Amygdala (tissue), 56 donors: ENCODE results near the gene TBKBP1.

Experiments
- DNase-seq, 56 donors: peaks; one replicate each; lab custom pipeline; 2025; lab: John Stamatoyannopoulos, UW

TBKBP1 gene

GRCh38 chr17:47693731-47694580 lies at the start of gene TBKBP1:
TBKBP1 (plus strand) TSS chr17:47694161; CDS start chr17:47696113, 1,952 bp downstream.
- peak in 19 of 56 donors; percentile 19 to 69 (median 47) for DNase-seq

GRCh38 chr17:47644324-47644723 lies 49.6 kb upstream of the TBKBP1 start:
- DNase-seq: no peak

- peak; percentile 86 to 100 (median 99) for DNase-seq
Observed at GRCh38 chr17:47649153-47649971, 44.6 kb upstream of the TBKBP1 start, which contains the start of gene KPNB1. KPNB1 (plus strand) TSS chr17:47649919; CDS start chr17:47650245, 326 bp downstream.

GRCh38 chr17:47649972-47650524 lies 43.9 kb upstream of the TBKBP1 start:
- DNase-seq: peak in 5 of 56 donors; percentile 25 to 82 (median 44)

- peak; percentile 50 to 96 (median 90) for DNase-seq
Observed at GRCh38 chr17:47650525-47651522, 43.1 kb upstream of the TBKBP1 start.

GRCh38 chr17:47651704-47652103 lies 42.3 kb upstream of the TBKBP1 start:
- no peak for DNase-seq

- DNase-seq: no peak
Observed at GRCh38 chr17:47652570-47652969, 41.4 kb upstream of the TBKBP1 start.

- no peak for DNase-seq
Observed at GRCh38 chr17:47653442-47653841, 40.5 kb upstream of the TBKBP1 start.

- DNase-seq: peak in 3 of 56 donors; percentile 2 to 9 (median 5)
Observed at GRCh38 chr17:47654991-47655390, 39.0 kb upstream of the TBKBP1 start.

- no peak for DNase-seq
Observed at GRCh38 chr17:47660064-47660492, 33.9 kb upstream of the TBKBP1 start.

GRCh38 chr17:47663912-47664623 lies 29.9 kb upstream of the TBKBP1 start:
- DNase-seq: peak in 36 of 56 donors; percentile 1 to 77 (median 15)

GRCh38 chr17:47664624-47664941 lies 29.4 kb upstream of the TBKBP1 start:
- no peak for DNase-seq

- no peak for DNase-seq
Observed at GRCh38 chr17:47665655-47666054, 28.3 kb upstream of the TBKBP1 start.

GRCh38 chr17:47669081-47669480 lies 24.9 kb upstream of the TBKBP1 start:
- DNase-seq: no peak

- no peak for DNase-seq
Observed at GRCh38 chr17:47670064-47670463, 23.9 kb upstream of the TBKBP1 start.

- DNase-seq: no peak
Observed at GRCh38 chr17:47674499-47674898, 19.5 kb upstream of the TBKBP1 start.

- DNase-seq: no peak
Observed at GRCh38 chr17:47675380-47676198, 18.4 kb upstream of the TBKBP1 start.

- DNase-seq: no peak
Observed at GRCh38 chr17:47676199-47676472, 17.8 kb upstream of the TBKBP1 start.
